ENCODE data around the gene RBM39.

- TF ChIP-seq, protein P1, sequence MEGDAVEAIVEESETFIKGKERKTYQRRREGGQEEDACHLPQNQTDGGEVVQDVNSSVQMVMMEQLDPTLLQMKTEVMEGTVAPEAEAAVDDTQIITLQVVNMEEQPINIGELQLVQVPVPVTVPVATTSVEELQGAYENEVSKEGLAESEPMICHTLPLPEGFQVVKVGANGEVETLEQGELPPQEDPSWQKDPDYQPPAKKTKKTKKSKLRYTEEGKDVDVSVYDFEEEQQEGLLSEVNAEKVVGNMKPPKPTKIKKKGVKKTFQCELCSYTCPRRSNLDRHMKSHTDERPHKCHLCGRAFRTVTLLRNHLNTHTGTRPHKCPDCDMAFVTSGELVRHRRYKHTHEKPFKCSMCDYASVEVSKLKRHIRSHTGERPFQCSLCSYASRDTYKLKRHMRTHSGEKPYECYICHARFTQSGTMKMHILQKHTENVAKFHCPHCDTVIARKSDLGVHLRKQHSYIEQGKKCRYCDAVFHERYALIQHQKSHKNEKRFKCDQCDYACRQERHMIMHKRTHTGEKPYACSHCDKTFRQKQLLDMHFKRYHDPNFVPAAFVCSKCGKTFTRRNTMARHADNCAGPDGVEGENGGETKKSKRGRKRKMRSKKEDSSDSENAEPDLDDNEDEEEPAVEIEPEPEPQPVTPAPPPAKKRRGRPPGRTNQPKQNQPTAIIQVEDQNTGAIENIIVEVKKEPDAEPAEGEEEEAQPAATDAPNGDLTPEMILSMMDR (IDR thresholded peaks at IDR 0.05; ENCODE audit: insufficient read depth, low read depth, low read length): no peak
- TF ChIP-seq EZH2 (IDR thresholded peaks at IDR 0.05; ENCODE audit: insufficient read depth, low read length): no peak
Measured at GRCh38 chr20:35776513-35777101, 34.5 kb upstream of the RBM39 start.
